Endodermal cell (in vitro differentiated cells): ENCODE data around the gene PREX1. TPM values are rescaled to one million over a fixed set of nuclear protein-coding genes. Genes with fewer than 3 reads are reported as not detected.
A peak's percentile ranks its signal among the peaks of the same experiment; 100 is the strongest.

Experiments
- DNase-seq: peaks from one replicate; pipeline ENCODE4 v3.0.0-alpha.2; 2017
- H3K27ac ChIP-seq: 2 replicates; pipeline ENCODE4 v1.5.1; 2013; ENCODE audit warnings: mild to moderate bottlenecking, low read depth, low read length, moderate library complexity
- H3K27me3 ChIP-seq: 2 replicates; pipeline ENCODE4 v1.6.1; 2013; ENCODE audit warnings: mild to moderate bottlenecking, low read length, moderate library complexity; ENCODE audit not compliant: insufficient read depth, control insufficient read depth, poor library complexity, severe bottlenecking
- H3K36me3 ChIP-seq: 2 replicates; pipeline ENCODE4 v1.7.0; 2013; ENCODE audit warnings: mild to moderate bottlenecking, low read length, moderate library complexity; ENCODE audit not compliant: control insufficient read depth, insufficient read depth
- H3K4me1 ChIP-seq: one replicate; pipeline ENCODE4 v1.7.0; 2013; ENCODE audit warnings: low read length; ENCODE audit not compliant: control insufficient read depth, insufficient read depth
- H3K4me3 ChIP-seq: 2 replicates; pipeline ENCODE4 v1.5.1; 2013; ENCODE audit warnings: mild to moderate bottlenecking, low read length, moderate library complexity
- H3K9ac ChIP-seq: 2 replicates; pipeline ENCODE4 v1.6.1; 2013; ENCODE audit warnings: mild to moderate bottlenecking, low read length, moderate library complexity; ENCODE audit not compliant: poor library complexity, severe bottlenecking; ENCODE audit errors: extremely low read depth
- H3K9me3 ChIP-seq: 2 replicates; pipeline ENCODE4 v1.6.1; 2013; ENCODE audit warnings: mild to moderate bottlenecking, low read length, moderate library complexity; ENCODE audit not compliant: control insufficient read depth
- H3K27ac Mint-ChIP-seq: 2 replicates; pipeline ENCODE4 v1.8.0; 2020; ENCODE audit warnings: mixed read lengths
- H3K27me3 Mint-ChIP-seq: 2 replicates; pipeline ENCODE4 v1.8.0; 2021; ENCODE audit warnings: mild to moderate bottlenecking, mixed read lengths; ENCODE audit not compliant: insufficient read depth
- H3K36me3 Mint-ChIP-seq: 2 replicates; pipeline ENCODE4 v1.8.0; 2020; ENCODE audit warnings: low read depth, mixed read lengths
- H3K4me1 Mint-ChIP-seq: 2 replicates; pipeline ENCODE4 v1.8.0; 2020; ENCODE audit warnings: mixed read lengths
- H3K4me3 Mint-ChIP-seq: 2 replicates; pipeline ENCODE4 v1.8.0; 2020; ENCODE audit warnings: mild to moderate bottlenecking, moderate library complexity, mixed read lengths
- H3K9me3 Mint-ChIP-seq: 2 replicates; pipeline ENCODE4 v1.8.0; 2020; ENCODE audit warnings: mild to moderate bottlenecking, mixed read lengths
- CTCF ChIP-seq: fragments of 200-600 bp; sonication (generic); conservative IDR thresholded peaks from 2 replicates; pipeline ENCODE4 v1.5.0; 2021; ENCODE audit warnings: antibody characterized with exemption, mild to moderate bottlenecking
- WGBS, 2 experiments: methylation state at CpG; one replicate each; pipeline versions ENCODE4 v1.1.5 to v1.1.7; 2013; ENCODE audit warnings: missing lambda C conversion rate in 2 of 2, mixed read lengths in 1 of 2; ENCODE audit not compliant: insufficient coverage in 1 of 2, insufficient read length in 1 of 2; 5-methylcytosine and 5-hydroxymethylcytosine counted together
- total RNA-seq, 2 donors: library from RNA; stranded (reverse); fragmentation: NEBNext Ultra II Directional in 1 of 2; extraction: Animal tissue kit (Norgen Biotek cat#: 25700) in 1 of 2; gene quantifications; 2 replicates in 1 of 2; 3 replicates in 1 of 2; pipeline ENCODE4 v1.2.1, GENCODE V29; 2021

Gene PREX1
- total RNA-seq, 2 donors from 2014 or later: 65.3 to 70.5 TPM

DNA sequence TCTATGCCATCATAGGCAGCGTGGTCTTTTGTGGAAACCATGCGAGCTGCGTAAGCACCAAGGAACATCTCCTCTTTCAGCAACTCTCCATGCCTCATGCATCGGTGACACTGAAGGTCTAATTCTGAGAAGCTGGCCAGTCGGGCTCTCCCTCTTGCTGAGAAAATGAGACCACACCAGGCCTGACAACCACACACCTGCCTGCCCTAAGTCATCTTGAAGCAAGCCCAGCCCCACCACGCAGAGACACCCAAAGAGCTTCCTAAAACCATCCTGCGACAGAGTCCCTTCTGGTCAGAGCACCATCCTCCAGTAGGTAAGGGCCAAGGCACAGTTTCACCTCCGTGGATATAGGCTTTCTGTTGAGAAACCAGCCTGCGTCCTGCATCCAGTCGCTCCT, 26.6 kb downstream of the PREX1 start:
- Histone ChIP-seq H3K9ac (no peak overlapping the region), H3K4me1 (peaks cover 21% of the 10 kb centered on the region), H3K4me3 (no peak overlapping the region), H3K27me3 (no peaks in the 10 kb centered on the region), H3K9me3 (no peaks in the 10 kb centered on the region), H3K36me3 (no peaks in the 10 kb centered on the region), H3K27ac (no peak overlapping the region)
- no peak for DNase-seq
- Mint-ChIP-seq H3K4me1 (peaks cover 36% of the 10 kb centered on the region), H3K36me3 (peaks cover 22% of the 10 kb centered on the region), H3K4me3 (no peak overlapping the region), H3K27me3 (no peaks in the 10 kb centered on the region), H3K9me3 (no peaks in the 10 kb centered on the region), H3K27ac (no peak overlapping the region)
- no peak for TF ChIP-seq CTCF
- 92 to 100% methylated on average over 8 to 10 of the region's 10 CpGs for WGBS, 2 experiments

GRCh38 chr20:48800177-48800576, 27.6 kb downstream of the PREX1 start:
- H3K36me3 Mint-ChIP-seq: peaks cover 18% of the 10 kb centered on the region

GRCh38 chr20:48799328-48800105, 28.3 kb downstream of the PREX1 start:
- H3K9ac ChIP-seq: no peak overlapping the region
- Mint-ChIP-seq H3K27ac (no peak overlapping the region), H3K4me1 (peaks cover 37% of the 10 kb centered on the region)

More at GRCh38 chr20:48800177-48800576, 27.6 kb downstream of the PREX1 start:
- H3K9ac ChIP-seq: no peak overlapping the region
- H3K36me3 ChIP-seq: no peaks in the 10 kb centered on the region
- Mint-ChIP-seq H3K9me3 (no peaks in the 10 kb centered on the region), H3K4me1 (peaks cover 36% of the 10 kb centered on the region), H3K27ac (no peak overlapping the region), H3K27me3 (no peaks in the 10 kb centered on the region), H3K4me3 (no peak overlapping the region)
- DNase-seq: no peak
- H3K4me1 ChIP-seq: peaks cover 21% of the 10 kb centered on the region
- no peak for TF ChIP-seq CTCF
- no peak overlapping the region for H3K4me3 ChIP-seq
- no peak overlapping the region for H3K27ac ChIP-seq
- 80 to 83% methylated on average over 3 to 4 of the region's 4 CpGs for WGBS, 2 experiments
- no peaks in the 10 kb centered on the region for H3K9me3 ChIP-seq
- no peaks in the 10 kb centered on the region for H3K27me3 ChIP-seq

More at GRCh38 chr20:48799328-48800105, 28.3 kb downstream of the PREX1 start:
- Histone ChIP-seq H3K9me3 (no peaks in the 10 kb centered on the region), H3K27ac (peak overlapping the region; percentile 57), H3K4me3 (no peak overlapping the region), H3K27me3 (no peaks in the 10 kb centered on the region), H3K36me3 (no peaks in the 10 kb centered on the region), H3K4me1 (peaks cover 21% of the 10 kb centered on the region)
- no peak overlapping the region for H3K4me3 Mint-ChIP-seq
- no peak for TF ChIP-seq CTCF
- no peaks in the 10 kb centered on the region for H3K27me3 Mint-ChIP-seq
- 81 to 100% methylated on average over 5 to 12 of the region's 12 CpGs for WGBS, 2 experiments
- DNase-seq: no peak
- peaks cover 12% of the 10 kb centered on the region for H3K36me3 Mint-ChIP-seq
- no peaks in the 10 kb centered on the region for H3K9me3 Mint-ChIP-seq
